Endothelial cell of umbilical vein (primary cell): ENCODE data around the gene SLC35F2. TPM values are rescaled to one million over a fixed set of nuclear protein-coding genes. Genes with fewer than 3 reads are reported as not detected.

Experiments
- BruUV-seq: library from RNA; stranded (reverse); fragments of 400-500 nt; replicated peaks from 2 replicates; lab custom pipeline; 2021; lab: Mats Ljungman, UMichigan
- CTCF ChIA-PET: fragments of 300-600, 350-600 bp; sonication (Branson Sonifier 250); formaldehyde crosslinking; loops from one replicate; lab custom pipeline; 2021; ENCODE audit warnings: antibody characterized with exemption, inconsistent platforms; lab: Charles Lee
- POLR2A ChIA-PET: fragments of 300-600, 350-600 bp; sonication (Branson Sonifier 250); formaldehyde crosslinking; loops from one replicate; lab custom pipeline; 2021; ENCODE audit warnings: antibody characterized with exemption, inconsistent platforms; lab: Charles Lee
- DNase-seq: peaks from one replicate; pipeline ENCODE4 v3.0.0-alpha.2; 2011; ENCODE audit warnings: low read depth, low spot score
- FAIRE-seq: peaks from 2 replicates; lab custom pipeline; 2011; peaks lifted over from hg19 to GRCh38; lab: Jason Lieb, UNC
- H2AFZ ChIP-seq: 2 replicates; pipeline ENCODE4 v1.6.0; 2012; ENCODE audit warnings: low read depth, low read length, control low read depth, inconsistent platforms
- H3K27ac ChIP-seq: 2 replicates; pipeline ENCODE4 v1.5.1; 2011; ENCODE audit warnings: low read depth, mild to moderate bottlenecking, control low read depth, low read length, moderate library complexity; ENCODE audit not compliant: insufficient read depth
- H3K27me3 ChIP-seq, 2 experiments: 2 replicates each; pipeline versions ENCODE4 v1.6.0 to v1.6.1; 2011; ENCODE audit warnings: low read length in 2 of 2, mixed read lengths in 1 of 2; ENCODE audit not compliant: control insufficient read depth in 2 of 2, insufficient read depth in 2 of 2
- H3K36me3 ChIP-seq, 2 experiments: 2 replicates in 1 of 2; 3 replicates in 1 of 2; pipeline ENCODE4 v1.5.1; 2011; ENCODE audit warnings: low read length in 2 of 2, mild to moderate bottlenecking in 1 of 2, moderate library complexity in 1 of 2; ENCODE audit not compliant: control insufficient read depth in 2 of 2, insufficient read depth in 2 of 2; ENCODE audit errors: extremely low read depth in 1 of 2
- H3K4me1 ChIP-seq: 3 replicates; pipeline ENCODE4 v1.5.1; 2011; ENCODE audit warnings: mild to moderate bottlenecking, low read length; ENCODE audit not compliant: control insufficient read depth, insufficient read depth; ENCODE audit errors: extremely low read depth
- H3K4me2 ChIP-seq: 2 replicates; pipeline ENCODE4 v1.6.1; 2011; ENCODE audit warnings: low read length, control low read depth, mixed read lengths; ENCODE audit not compliant: insufficient read depth
- H3K4me3 ChIP-seq, 3 experiments: fragments of 200-600 bp in 1 of 3; sonication (generic), shearing (Covaris generic) in 1 of 3; replicated peaks in 1 of 3; 2 replicates each; pipeline ENCODE4 v1.5.1; 2011 to 2016; ENCODE audit warnings: control low read depth in 3 of 3, low read length in 3 of 3, mild to moderate bottlenecking in 2 of 3, inconsistent platforms in 1 of 3, low read depth in 1 of 3, moderate library complexity in 1 of 3; ENCODE audit not compliant: insufficient read depth in 1 of 3
- H3K79me2 ChIP-seq: 2 replicates; pipeline ENCODE4 v1.6.0; 2012; ENCODE audit warnings: low read length, inconsistent platforms; ENCODE audit not compliant: control insufficient read depth, insufficient read depth
- H3K9ac ChIP-seq: replicated peaks from 2 replicates; pipeline ENCODE3; 2011; ENCODE audit warnings: low read length, control low read depth; ENCODE audit not compliant: insufficient read depth; ENCODE audit errors: extremely low read depth
- H3K9me1 ChIP-seq: replicated peaks from 3 replicates; pipeline ENCODE4 v1.6.0; 2011; ENCODE audit warnings: mild to moderate bottlenecking, low read length; ENCODE audit not compliant: control insufficient read depth, insufficient read depth; ENCODE audit errors: extremely low read depth
- H3K9me3 ChIP-seq: replicated peaks from 2 replicates; pipeline ENCODE4 v1.5.1; 2012; ENCODE audit warnings: low read length, inconsistent platforms; ENCODE audit not compliant: control insufficient read depth, insufficient read depth
- H4K20me1 ChIP-seq: replicated peaks from 2 replicates; pipeline ENCODE3; 2011; ENCODE audit warnings: mild to moderate bottlenecking, low read length; ENCODE audit not compliant: control insufficient read depth, insufficient read depth; ENCODE audit errors: extremely low read depth
- CTCF ChIP-seq, 2 donors: IDR thresholded peaks; 1 replicate in 1 of 2; 2 replicates in 1 of 2; pipeline ENCODE4 v1.5.1; 2011; ENCODE audit warnings: low read length in 2 of 2, mild to moderate bottlenecking in 2 of 2, moderate library complexity in 2 of 2, control low read depth in 1 of 2, inconsistent platforms in 1 of 2, low read depth in 1 of 2; ENCODE audit not compliant: insufficient read depth in 1 of 2; ENCODE audit errors: extremely low read depth in 1 of 2
- EZH2 ChIP-seq: IDR thresholded peaks from 2 replicates; pipeline ENCODE4 v1.6.1; 2012; ENCODE audit warnings: borderline replicate concordance, low read depth, mild to moderate bottlenecking, moderate library complexity, low read length, inconsistent platforms; ENCODE audit not compliant: severe bottlenecking
- FOS ChIP-seq: IDR thresholded peaks from 2 replicates; pipeline ENCODE4 v1.6.1; 2011; ENCODE audit warnings: mild to moderate bottlenecking, low read length, moderate library complexity, borderline replicate concordance; ENCODE audit not compliant: insufficient read depth
- GATA2 ChIP-seq: IDR thresholded peaks from 2 replicates; pipeline ENCODE4 v1.7.0; 2011; ENCODE audit warnings: low read depth, mild to moderate bottlenecking, moderate library complexity, mixed read lengths, low read length; ENCODE audit not compliant: insufficient read length, insufficient read depth
- JUN ChIP-seq: IDR thresholded peaks from 2 replicates; pipeline ENCODE4 v1.6.1; 2011; ENCODE audit warnings: borderline replicate concordance, low read depth; ENCODE audit not compliant: insufficient read length, insufficient read depth
- MAX ChIP-seq: IDR thresholded peaks from 2 replicates; pipeline ENCODE4 v1.6.1; 2011; ENCODE audit not compliant: insufficient read depth, insufficient read length
- MYC ChIP-seq: IDR thresholded peaks from one replicate; pipeline ENCODE4 v1.6.1; 2011; ENCODE audit warnings: mild to moderate bottlenecking, low read depth, low read length
- POLR2A ChIP-seq: IDR thresholded peaks from 2 replicates; pipeline ENCODE4 v1.6.1; 2012; ENCODE audit warnings: low read depth, mild to moderate bottlenecking, control low read depth, low read length
- POLR2AphosphoS5 ChIP-seq: IDR thresholded peaks from 2 replicates; pipeline ENCODE4 v1.6.1; 2012; ENCODE audit warnings: low read depth, mild to moderate bottlenecking, control low read depth, low read length, moderate library complexity; ENCODE audit not compliant: insufficient read depth
- dilution Hi-C: fragments of 300-500 bp; cut with MboI; formaldehyde crosslinking; loops from one replicate; pipeline ENCODE4 v1.15.0; 2019; ENCODE audit warnings: low sequenced_read_pairs; ENCODE audit not compliant: extremely low pct_ligation_motif_present
- intact Hi-C: fragments of 100-400 bp; cut with micrococcal nuclease; formaldehyde crosslinking; loops from one replicate; pipeline ENCODE4 v1.10.0; 2022
- polyA plus RNA-seq, 4 experiments: library from polyadenylated mRNA; depleted of rRNA in 3 of 4; stranded (reverse) in 3 of 4; unstranded in 1 of 4; fragments of >200 nt; gene quantifications; 2 replicates each; pipeline versions ENCODE4 v1.2.1 to v1.2.3, GENCODE V29; 2011 to 2012; ENCODE audit warnings: missing spikeins in 1 of 4
- total RNA-seq: library from RNA; stranded (reverse); gene quantifications from 2 replicates; pipeline ENCODE4 v1.2.3, GENCODE V29; 2021

SLC35F2 gene
- total and polyA plus RNA-seq, 2 donors (not counting 3 experiments of a cell fraction or from before 2014, with no cell fraction given) = 41.0 to 59.7 TPM

GRCh38 chr11:107844041-107844440 lies 14.5 kb downstream of the SLC35F2 start:
- Histone ChIP-seq H3K36me3 (no peaks in the 10 kb centered on the region), H3K9ac (no peak overlapping the region), H3K4me1 (peaks cover 34% of the 10 kb centered on the region), H3K9me3 (no peaks in the 10 kb centered on the region), H4K20me1 (no peaks in the 10 kb centered on the region), H3K4me3 (no peak overlapping the region), H3K4me2 (no peak overlapping the region), H3K27me3 (no peaks in the 10 kb centered on the region), H3K79me2 (peaks cover 77% of the 10 kb centered on the region), H2AFZ (no peak overlapping the region), H3K9me1 (no peaks in the 10 kb centered on the region), H3K27ac (peak overlapping the region; percentile 1)
- dilution Hi-C loops = no loop called here
- POLR2A ChIA-PET = no interaction called here
- TF ChIP-seq MAX (no peak), MYC (no peak), FOS (no peak), POLR2A (no peak), CTCF (IDR thresholded peaks at IDR 0.05; ENCODE audit: extremely low read depth in 1 of 2, insufficient read depth in 1 of 2, low read depth in 1 of 2, low read length in 2 of 2) (no peak), POLR2AphosphoS5 (no peak), EZH2 (no peak), GATA2 (no peak), JUN (no peak)
- FAIRE-seq (peak; percentile 37), DNase-seq (no peak)
- CTCF ChIA-PET = no interaction called here
- intact Hi-C loops = loop anchor here (10.0 kb wide), 1 partner anchor 381 kb away; the partner anchor contains the start of genes ATM and NPAT
- BruUV-seq = no TSS peak
